HEK293T (cell line): ENCODE measurements around the gene SUGCT.

Experiments
- FOXA1 ChIP-seq: fragments of 450-650 bp; IDR thresholded peaks from 2 replicates; pipeline ENCODE4 v1.6.1; 2016; ENCODE audit warnings: mild to moderate bottlenecking
- FOXM1 ChIP-seq: fragments of 450-650 bp; IDR thresholded peaks from 2 replicates; pipeline ENCODE4 v1.6.1; 2017; ENCODE audit warnings: mild to moderate bottlenecking, borderline replicate concordance
- SP1 ChIP-seq: fragments of 450-650 bp; IDR thresholded peaks from 2 replicates; pipeline ENCODE4 v1.6.1; 2017

DNA sequence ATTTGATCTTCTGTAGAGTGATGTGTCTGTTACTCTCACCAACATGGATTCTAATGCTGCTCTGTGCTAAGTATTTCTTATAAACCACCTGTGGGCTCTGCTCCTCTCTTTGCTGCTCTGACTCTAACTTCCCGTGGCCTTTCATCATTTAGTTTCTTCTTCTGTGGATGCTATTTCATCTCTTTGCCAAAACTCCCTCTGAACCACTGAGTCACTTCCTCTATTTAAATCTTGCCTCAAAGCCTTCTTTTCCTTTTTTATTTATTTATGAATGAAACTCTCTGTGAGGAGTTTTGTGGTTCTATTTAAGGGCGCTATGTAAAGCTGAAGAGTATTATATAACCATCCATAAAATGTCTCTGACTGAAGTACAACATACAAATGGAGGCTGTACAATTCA, 538.5 kb downstream of the SUGCT start:
- TF ChIP-seq FOXM1: no peak
- TF ChIP-seq FOXA1: no peak
- TF ChIP-seq SP1: no peak
